Endothelial cell of umbilical vein (primary cell): ENCODE measurements around the gene EEFSEC. TPM values are rescaled to one million over a fixed set of nuclear protein-coding genes. Genes with fewer than 3 reads are reported as not detected.

Experiments used
- BruUV-seq: library from RNA; stranded (reverse); fragments of 400-500 nt; replicated peaks from 2 replicates; lab custom pipeline; 2021; lab: Mats Ljungman, UMichigan
- CTCF ChIA-PET: fragments of 300-600, 350-600 bp; sonication (Branson Sonifier 250); formaldehyde crosslinking; loops from one replicate; lab custom pipeline; 2021; ENCODE audit warnings: antibody characterized with exemption, inconsistent platforms; lab: Charles Lee
- POLR2A ChIA-PET: fragments of 300-600, 350-600 bp; sonication (Branson Sonifier 250); formaldehyde crosslinking; loops from one replicate; lab custom pipeline; 2021; ENCODE audit warnings: antibody characterized with exemption, inconsistent platforms; lab: Charles Lee
- DNase-seq: peaks from one replicate; pipeline ENCODE4 v3.0.0-alpha.2; 2011; ENCODE audit warnings: low read depth, low spot score
- FAIRE-seq: peaks from 2 replicates; lab custom pipeline; 2011; peaks lifted over from hg19 to GRCh38; lab: Jason Lieb, UNC
- H2AFZ ChIP-seq: 2 replicates; pipeline ENCODE4 v1.6.0; 2012; ENCODE audit warnings: low read depth, low read length, control low read depth, inconsistent platforms
- H3K27ac ChIP-seq: 2 replicates; pipeline ENCODE4 v1.5.1; 2011; ENCODE audit warnings: low read depth, mild to moderate bottlenecking, control low read depth, low read length, moderate library complexity; ENCODE audit not compliant: insufficient read depth
- H3K27me3 ChIP-seq, 2 experiments: 2 replicates each; pipeline versions ENCODE4 v1.6.0 to v1.6.1; 2011; ENCODE audit warnings: low read length in 2 of 2, mixed read lengths in 1 of 2; ENCODE audit not compliant: control insufficient read depth in 2 of 2, insufficient read depth in 2 of 2
- H3K36me3 ChIP-seq, 2 experiments: 2 replicates in 1 of 2; 3 replicates in 1 of 2; pipeline ENCODE4 v1.5.1; 2011; ENCODE audit warnings: low read length in 2 of 2, mild to moderate bottlenecking in 1 of 2, moderate library complexity in 1 of 2; ENCODE audit not compliant: control insufficient read depth in 2 of 2, insufficient read depth in 2 of 2; ENCODE audit errors: extremely low read depth in 1 of 2
- H3K4me1 ChIP-seq: 3 replicates; pipeline ENCODE4 v1.5.1; 2011; ENCODE audit warnings: mild to moderate bottlenecking, low read length; ENCODE audit not compliant: control insufficient read depth, insufficient read depth; ENCODE audit errors: extremely low read depth
- H3K4me2 ChIP-seq: 2 replicates; pipeline ENCODE4 v1.6.1; 2011; ENCODE audit warnings: low read length, control low read depth, mixed read lengths; ENCODE audit not compliant: insufficient read depth
- H3K4me3 ChIP-seq, 3 experiments: fragments of 200-600 bp in 1 of 3; sonication (generic), shearing (Covaris generic) in 1 of 3; replicated peaks in 1 of 3; 2 replicates each; pipeline ENCODE4 v1.5.1; 2011 to 2016; ENCODE audit warnings: control low read depth in 3 of 3, low read length in 3 of 3, mild to moderate bottlenecking in 2 of 3, inconsistent platforms in 1 of 3, low read depth in 1 of 3, moderate library complexity in 1 of 3; ENCODE audit not compliant: insufficient read depth in 1 of 3
- H3K79me2 ChIP-seq: 2 replicates; pipeline ENCODE4 v1.6.0; 2012; ENCODE audit warnings: low read length, inconsistent platforms; ENCODE audit not compliant: control insufficient read depth, insufficient read depth
- H3K9ac ChIP-seq: replicated peaks from 2 replicates; pipeline ENCODE3; 2011; ENCODE audit warnings: low read length, control low read depth; ENCODE audit not compliant: insufficient read depth; ENCODE audit errors: extremely low read depth
- H3K9me1 ChIP-seq: replicated peaks from 3 replicates; pipeline ENCODE4 v1.6.0; 2011; ENCODE audit warnings: mild to moderate bottlenecking, low read length; ENCODE audit not compliant: control insufficient read depth, insufficient read depth; ENCODE audit errors: extremely low read depth
- H3K9me3 ChIP-seq: replicated peaks from 2 replicates; pipeline ENCODE4 v1.5.1; 2012; ENCODE audit warnings: low read length, inconsistent platforms; ENCODE audit not compliant: control insufficient read depth, insufficient read depth
- H4K20me1 ChIP-seq: replicated peaks from 2 replicates; pipeline ENCODE3; 2011; ENCODE audit warnings: mild to moderate bottlenecking, low read length; ENCODE audit not compliant: control insufficient read depth, insufficient read depth; ENCODE audit errors: extremely low read depth
- EZH2 ChIP-seq: IDR thresholded peaks from 2 replicates; pipeline ENCODE4 v1.6.1; 2012; ENCODE audit warnings: borderline replicate concordance, low read depth, mild to moderate bottlenecking, moderate library complexity, low read length, inconsistent platforms; ENCODE audit not compliant: severe bottlenecking
- FOS ChIP-seq: IDR thresholded peaks from 2 replicates; pipeline ENCODE4 v1.6.1; 2011; ENCODE audit warnings: mild to moderate bottlenecking, low read length, moderate library complexity, borderline replicate concordance; ENCODE audit not compliant: insufficient read depth
- GATA2 ChIP-seq: IDR thresholded peaks from 2 replicates; pipeline ENCODE4 v1.7.0; 2011; ENCODE audit warnings: low read depth, mild to moderate bottlenecking, moderate library complexity, mixed read lengths, low read length; ENCODE audit not compliant: insufficient read length, insufficient read depth
- JUN ChIP-seq: IDR thresholded peaks from 2 replicates; pipeline ENCODE4 v1.6.1; 2011; ENCODE audit warnings: borderline replicate concordance, low read depth; ENCODE audit not compliant: insufficient read length, insufficient read depth
- MAX ChIP-seq: IDR thresholded peaks from 2 replicates; pipeline ENCODE4 v1.6.1; 2011; ENCODE audit not compliant: insufficient read depth, insufficient read length
- MYC ChIP-seq: IDR thresholded peaks from one replicate; pipeline ENCODE4 v1.6.1; 2011; ENCODE audit warnings: mild to moderate bottlenecking, low read depth, low read length
- POLR2A ChIP-seq: IDR thresholded peaks from 2 replicates; pipeline ENCODE4 v1.6.1; 2012; ENCODE audit warnings: low read depth, mild to moderate bottlenecking, control low read depth, low read length
- POLR2AphosphoS5 ChIP-seq: IDR thresholded peaks from 2 replicates; pipeline ENCODE4 v1.6.1; 2012; ENCODE audit warnings: low read depth, mild to moderate bottlenecking, control low read depth, low read length, moderate library complexity; ENCODE audit not compliant: insufficient read depth
- dilution Hi-C: fragments of 300-500 bp; cut with MboI; formaldehyde crosslinking; loops from one replicate; pipeline ENCODE4 v1.15.0; 2019; ENCODE audit warnings: low sequenced_read_pairs; ENCODE audit not compliant: extremely low pct_ligation_motif_present
- intact Hi-C: fragments of 100-400 bp; cut with micrococcal nuclease; formaldehyde crosslinking; loops from one replicate; pipeline ENCODE4 v1.10.0; 2022
- polyA plus RNA-seq, 4 experiments: library from polyadenylated mRNA; depleted of rRNA in 3 of 4; stranded (reverse) in 3 of 4; unstranded in 1 of 4; fragments of >200 nt; gene quantifications; 2 replicates each; pipeline versions ENCODE4 v1.2.1 to v1.2.3, GENCODE V29; 2011 to 2012; ENCODE audit warnings: missing spikeins in 1 of 4
- total RNA-seq: library from RNA; stranded (reverse); gene quantifications from 2 replicates; pipeline ENCODE4 v1.2.3, GENCODE V29; 2021
- TF ChIP-seq, protein P1 (sequence below), 2 donors: IDR thresholded peaks; 1 replicate in 1 of 2; 2 replicates in 1 of 2; pipeline ENCODE4 v1.5.1; 2011; ENCODE audit warnings: low read length in 2 of 2, mild to moderate bottlenecking in 2 of 2, moderate library complexity in 2 of 2, control low read depth in 1 of 2, inconsistent platforms in 1 of 2, low read depth in 1 of 2; ENCODE audit not compliant: insufficient read depth in 1 of 2; ENCODE audit errors: extremely low read depth in 1 of 2

The EEFSEC gene
- total and polyA plus RNA-seq, 2 donors (not counting 3 experiments of a cell fraction or from before 2014, with no cell fraction given), result 13.1 to 14.5 TPM

GRCh38 chr3:128238184-128238489, 84.9 kb downstream of the EEFSEC start:
- no peak overlapping the region for H3K4me3 ChIP-seq
- no peak overlapping the region for H3K9ac ChIP-seq
- no peaks in the 10 kb centered on the region for H3K9me1 ChIP-seq
- no peak overlapping the region for H3K4me2 ChIP-seq
- no peak overlapping the region for H3K27ac ChIP-seq
- no peaks in the 10 kb centered on the region for H4K20me1 ChIP-seq
- H2AFZ ChIP-seq, result no peak overlapping the region
- dilution Hi-C loops (no loop called here), intact Hi-C loops (no loop called here)
- TF ChIP-seq POLR2A (no peak), EZH2 (no peak), JUN (no peak), MAX (no peak), MYC (no peak), GATA2 (no peak), FOS (no peak), POLR2AphosphoS5 (no peak)
- TF ChIP-seq, protein P1, sequence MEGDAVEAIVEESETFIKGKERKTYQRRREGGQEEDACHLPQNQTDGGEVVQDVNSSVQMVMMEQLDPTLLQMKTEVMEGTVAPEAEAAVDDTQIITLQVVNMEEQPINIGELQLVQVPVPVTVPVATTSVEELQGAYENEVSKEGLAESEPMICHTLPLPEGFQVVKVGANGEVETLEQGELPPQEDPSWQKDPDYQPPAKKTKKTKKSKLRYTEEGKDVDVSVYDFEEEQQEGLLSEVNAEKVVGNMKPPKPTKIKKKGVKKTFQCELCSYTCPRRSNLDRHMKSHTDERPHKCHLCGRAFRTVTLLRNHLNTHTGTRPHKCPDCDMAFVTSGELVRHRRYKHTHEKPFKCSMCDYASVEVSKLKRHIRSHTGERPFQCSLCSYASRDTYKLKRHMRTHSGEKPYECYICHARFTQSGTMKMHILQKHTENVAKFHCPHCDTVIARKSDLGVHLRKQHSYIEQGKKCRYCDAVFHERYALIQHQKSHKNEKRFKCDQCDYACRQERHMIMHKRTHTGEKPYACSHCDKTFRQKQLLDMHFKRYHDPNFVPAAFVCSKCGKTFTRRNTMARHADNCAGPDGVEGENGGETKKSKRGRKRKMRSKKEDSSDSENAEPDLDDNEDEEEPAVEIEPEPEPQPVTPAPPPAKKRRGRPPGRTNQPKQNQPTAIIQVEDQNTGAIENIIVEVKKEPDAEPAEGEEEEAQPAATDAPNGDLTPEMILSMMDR (IDR thresholded peaks at IDR 0.05; ENCODE audit: extremely low read depth in 1 of 2, insufficient read depth in 1 of 2, low read depth in 1 of 2, low read length in 2 of 2), result no peak
- H3K4me1 ChIP-seq, result peaks cover 5% of the 10 kb centered on the region
- FAIRE-seq, result no peak
- H3K36me3 ChIP-seq, result no peaks in the 10 kb centered on the region
- H3K9me3 ChIP-seq, result no peaks in the 10 kb centered on the region
- no peak for DNase-seq
- no TSS peak for BruUV-seq
- ChIA-PET POLR2A (no interaction called here), CTCF (no interaction called here)
- H3K27me3 ChIP-seq, result no peaks in the 10 kb centered on the region
- no peaks in the 10 kb centered on the region for H3K79me2 ChIP-seq
